Measurements from ENCODE around the gene SH3BGRL2. TPM values are rescaled to one million over a fixed set of nuclear protein-coding genes. Genes with fewer than 3 reads are reported as not detected.
A peak's percentile ranks its signal among the peaks of the same experiment; 100 is the strongest.

Gene SH3BGRL2
- total RNA-seq, 1 experiment from 2014 or later = 13.5 TPM

- BruUV-seq (replicated peaks) = no TSS peak
- CTCF ChIA-PET = no interaction called here
- TF ChIP-seq EZH2 (IDR thresholded peaks at IDR 0.05; ENCODE audit: borderline replicate concordance, low read depth, low read length, poor library complexity, severe bottlenecking) (no peak), CTCF (conservative IDR thresholded peaks at IDR 0.05; ENCODE audit: low read depth, low read length) (no peak)
- Histone ChIP-seq H3K4me1 (ENCODE audit: insufficient read depth, low read length, poor library complexity, severe bottlenecking) (no peaks in the 10 kb centered on the region), H3K27ac (ENCODE audit: low read depth, low read length, poor library complexity, severe bottlenecking) (no peak overlapping the region), H3K27me3 (replicated peaks; ENCODE audit: insufficient read depth, low read depth, low read length, poor library complexity) (no peaks in the 10 kb centered on the region), H3K9me3 (ENCODE audit: low read depth, low read length, poor library complexity, severe bottlenecking) (no peaks in the 10 kb centered on the region), H3K4me3 (ENCODE audit: low read depth, low read length, poor library complexity, severe bottlenecking) (no peak overlapping the region), H3K36me3 (ENCODE audit: insufficient read depth, low read length, poor library complexity, severe bottlenecking) (no peaks in the 10 kb centered on the region)
- DNase-seq (ENCODE audit: low spot score) = no peak
- POLR2A ChIA-PET (ENCODE audit: low non-redundant PET) = no interaction called here
- intact Hi-C loops (cut with micrococcal nuclease; ENCODE audit: unreplicated experiment) = no loop called here
These were observed 103.2 kb downstream of the SH3BGRL2 start for GRCh38 chr6:79734374-79734773.

DNA sequence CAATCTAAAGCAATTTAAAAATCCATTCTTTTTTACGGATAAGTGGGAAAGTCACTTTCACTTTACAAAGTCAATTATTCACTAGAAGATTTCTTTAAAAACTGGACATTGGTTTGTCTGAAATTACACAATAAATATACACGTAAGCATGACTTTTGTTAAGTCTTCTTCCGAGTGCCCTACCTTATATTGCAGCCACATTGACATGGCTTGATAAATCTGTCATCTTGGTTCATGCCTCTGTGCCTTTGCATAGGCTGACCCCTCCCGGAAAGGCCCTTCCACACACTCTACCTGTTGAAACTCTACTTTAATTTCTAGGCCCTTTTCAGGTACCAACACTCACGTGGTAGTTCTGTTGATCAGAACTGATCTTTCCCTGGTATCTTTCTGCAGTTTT is 104.1 kb downstream of the SH3BGRL2 start:
- BruUV-seq (replicated peaks) = no TSS peak
- TF ChIP-seq EZH2 (IDR thresholded peaks at IDR 0.05; ENCODE audit: borderline replicate concordance, low read depth, low read length, poor library complexity, severe bottlenecking) (no peak), CTCF (conservative IDR thresholded peaks at IDR 0.05; ENCODE audit: low read depth, low read length) (no peak)
- no peak for DNase-seq (ENCODE audit: low spot score)
- Histone ChIP-seq H3K27me3 (replicated peaks; ENCODE audit: insufficient read depth, low read depth, low read length, poor library complexity) (no peaks in the 10 kb centered on the region), H3K9me3 (ENCODE audit: low read depth, low read length, poor library complexity, severe bottlenecking) (no peaks in the 10 kb centered on the region), H3K4me3 (ENCODE audit: low read depth, low read length, poor library complexity, severe bottlenecking) (no peak overlapping the region), H3K4me1 (ENCODE audit: insufficient read depth, low read length, poor library complexity, severe bottlenecking) (no peaks in the 10 kb centered on the region), H3K27ac (ENCODE audit: low read depth, low read length, poor library complexity, severe bottlenecking) (no peak overlapping the region), H3K36me3 (ENCODE audit: insufficient read depth, low read length, poor library complexity, severe bottlenecking) (no peaks in the 10 kb centered on the region)
- POLR2A ChIA-PET (ENCODE audit: low non-redundant PET) = no interaction called here
- intact Hi-C loops (cut with micrococcal nuclease; ENCODE audit: unreplicated experiment) = no loop called here
- CTCF ChIA-PET = no interaction called here

DNA sequence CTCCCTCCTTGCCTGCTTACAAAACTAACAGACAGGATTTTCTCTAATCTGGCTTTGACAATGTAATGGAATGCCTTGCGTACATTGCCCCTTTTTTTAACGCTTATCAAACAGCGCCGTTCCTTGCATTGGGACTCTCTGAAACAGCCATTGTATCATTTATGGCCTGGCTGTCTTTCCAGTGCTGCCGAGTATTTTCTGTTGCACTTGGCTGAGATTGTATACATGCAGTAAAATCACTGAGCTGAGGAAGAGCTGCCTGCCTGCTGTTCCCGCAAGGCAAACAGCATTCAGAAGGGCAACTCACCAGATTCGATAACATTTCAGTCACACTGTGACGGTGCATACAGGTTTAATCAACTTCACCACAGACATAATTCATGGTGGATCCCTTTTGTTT is 106.0 kb downstream of the SH3BGRL2 start:
- H3K4me3 ChIP-seq (ENCODE audit: low read depth, low read length, poor library complexity, severe bottlenecking) = no peak overlapping the region
- BruUV-seq (replicated peaks) = no TSS peak

More for the DNA sequence above, 106.0 kb downstream of the SH3BGRL2 start:
- intact Hi-C loops (cut with micrococcal nuclease; ENCODE audit: unreplicated experiment) = no loop called here
- peak; percentile 11 for DNase-seq (ENCODE audit: low spot score)
- POLR2A ChIA-PET (ENCODE audit: low non-redundant PET) = no interaction called here
- TF ChIP-seq CTCF (conservative IDR thresholded peaks at IDR 0.05; ENCODE audit: low read depth, low read length) (no peak), EZH2 (IDR thresholded peaks at IDR 0.05; ENCODE audit: borderline replicate concordance, low read depth, low read length, poor library complexity, severe bottlenecking) (no peak)
- Histone ChIP-seq H3K9me3 (ENCODE audit: low read depth, low read length, poor library complexity, severe bottlenecking) (no peaks in the 10 kb centered on the region), H3K36me3 (ENCODE audit: insufficient read depth, low read length, poor library complexity, severe bottlenecking) (no peaks in the 10 kb centered on the region), H3K27ac (ENCODE audit: low read depth, low read length, poor library complexity, severe bottlenecking) (no peak overlapping the region), H3K4me1 (ENCODE audit: insufficient read depth, low read length, poor library complexity, severe bottlenecking) (no peaks in the 10 kb centered on the region), H3K27me3 (replicated peaks; ENCODE audit: insufficient read depth, low read depth, low read length, poor library complexity) (no peaks in the 10 kb centered on the region)
- CTCF ChIA-PET = no interaction called here
